ENCODE data around the gene MACROH2A1. TPM values are rescaled to one million over a fixed set of nuclear protein-coding genes. Genes with fewer than 3 reads are reported as not detected.
A peak's percentile ranks its signal among the peaks of the same experiment; 100 is the strongest.

The MACROH2A1 gene
- total and polyA plus RNA-seq, 2 of the 4 experiments (the other 2 are of a cell fraction): 122 to 126 TPM

DNA sequence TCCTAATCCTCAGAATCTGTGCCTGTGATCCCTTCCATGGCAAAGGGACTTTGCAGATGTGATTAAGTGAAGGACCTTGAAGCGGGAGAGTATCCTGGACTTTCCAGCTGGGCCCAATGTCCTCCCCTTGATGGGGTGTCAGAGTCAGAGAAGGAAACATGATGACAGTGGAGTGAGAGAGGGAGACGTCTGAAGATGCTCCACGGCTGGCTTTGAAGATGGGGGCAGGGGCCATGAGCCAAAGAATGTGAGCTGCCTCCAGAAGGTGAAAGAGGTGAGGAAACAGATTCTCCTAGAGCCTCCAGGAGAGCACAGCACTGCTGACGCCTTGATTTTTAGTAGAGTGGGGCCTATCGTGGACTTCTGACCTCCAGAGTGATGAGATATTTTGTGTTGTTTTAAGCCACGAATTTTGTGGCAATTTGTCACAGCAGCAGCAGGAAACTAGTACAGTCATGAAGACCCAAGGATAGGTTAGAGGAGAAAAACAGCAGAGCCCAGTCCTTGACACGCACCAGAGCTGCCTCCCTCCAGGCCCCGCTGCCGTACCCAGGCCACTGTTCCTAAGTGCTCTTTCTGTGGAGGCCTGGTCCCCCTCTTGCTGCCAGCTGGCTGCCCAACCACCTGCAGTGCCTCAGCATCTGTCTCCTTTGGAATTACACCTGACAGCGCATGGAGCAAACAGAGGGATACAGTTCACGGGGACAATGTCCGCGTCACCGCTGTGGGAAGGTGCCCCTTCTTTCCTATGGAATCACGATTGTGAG lies 78.1 kb downstream of the MACROH2A1 start:
- ChIA-PET POLR2A (ENCODE audit: unreplicated experiment) (no interaction called here), CTCF (interaction anchor here (0.6 to 1.1 kb wide), 2 partner anchors 51 to 88 kb away, joined by 3 read pairs; no protein-coding TSS in a partner anchor)
- Histone ChIP-seq H4K20me1 (ENCODE audit: insufficient read depth, low read length) (no peaks in the 10 kb centered on the region), H3K79me1 (ENCODE audit: low read depth in 1 of 2, low read length in 2 of 2) (no peaks in the 10 kb centered on the region), H3K18ac (ENCODE audit: low read depth, low read length) (no peak overlapping the region), H3K4me3 (ENCODE audit: insufficient read depth, low read depth, low read length) (no peak overlapping the region), H2BK20ac (ENCODE audit: low read depth, low read length) (peak overlapping the region; percentile 81; the same call in 1 of the 2 replicates), H3K4me1 (ENCODE audit: control insufficient read depth, insufficient read depth, low read length) (no peaks in the 10 kb centered on the region), H3K23ac (ENCODE audit: low read depth, low read length) (no peak overlapping the region), H3K27ac (ENCODE audit: insufficient read depth, low read length) (no peak overlapping the region), H3K14ac (replicated peaks; ENCODE audit: low read depth, low read length) (peak overlapping the region; percentile 68), H4K8ac (ENCODE audit: low read depth in 2 of 2, low read length in 2 of 2) (peak overlapping the region in 1 of 2 experiments; percentile 22; a peak in 1 of 4 replicates), H2BK120ac (ENCODE audit: low read depth, low read length) (peak overlapping the region; percentile 66), H2BK5ac (ENCODE audit: low read depth, low read length, poor library complexity, severe bottlenecking) (no peak overlapping the region), H3K36me3 (ENCODE audit: control insufficient read depth, insufficient read depth, low read length) (no peaks in the 10 kb centered on the region), H3K9me1 (ENCODE audit: insufficient read depth, low read length) (peaks cover 7% of the 10 kb centered on the region; the same call in 1 of the 2 replicates), H2AK5ac (ENCODE audit: low read depth, low read length) (peak overlapping the region; percentile 70), H2AFZ (replicated peaks; ENCODE audit: low read length, poor library complexity) (no peak overlapping the region), H4K5ac (ENCODE audit: low read depth, low read length) (no peak overlapping the region), H3K9me3 (ENCODE audit: control insufficient read depth, insufficient read depth, low read length) (no peaks in the 10 kb centered on the region), H2AK9ac (replicated peaks; ENCODE audit: low read depth, low read length, poor library complexity) (no peak overlapping the region), H3K4me2 (ENCODE audit: low read depth, low read length) (no peak overlapping the region), H3K27me3 (ENCODE audit: control insufficient read depth, insufficient read depth, low read length) (no peaks in the 10 kb centered on the region), H3K9ac (ENCODE audit: low read depth, low read length) (no peak overlapping the region), H3K56ac (ENCODE audit: extremely low read depth, insufficient read depth, low read length) (no peak overlapping the region), H4K91ac (ENCODE audit: insufficient read depth, low read depth, low read length) (peak overlapping the region; percentile 38; the same call in 1 of the 2 replicates), H3K4ac (ENCODE audit: low read depth, low read length) (peak overlapping the region; percentile 71), H2BK15ac (ENCODE audit: low read depth, low read length) (peak overlapping the region; percentile 76; the same call in 1 of the 3 replicates)
- dilution Hi-C loops (cut with HindIII; ENCODE audit: low sequenced_read_pairs, unreplicated experiment) (no loop called here), intact Hi-C loops (cut with micrococcal nuclease) (no loop called here), in situ Hi-C loops (cut with MboI; ENCODE audit: low sequenced_read_pairs) (no loop called here)
- 77% methylated on average over 6 of the region's 15 CpGs; no CpG with 5 or more reads in 1 of the 2 experiments for WGBS, 2 experiments (ENCODE audit: extremely low coverage in 2 of 2, insufficient read length in 1 of 2)
- DNase-seq (no peak), ATAC-seq (ENCODE audit: low read depth) (no peak)
- no peak for TF ChIP-seq NFE2L2 (IDR thresholded peaks at IDR 0.05; ENCODE audit: low read depth, low read length)
- TF ChIP-seq, protein P1, sequence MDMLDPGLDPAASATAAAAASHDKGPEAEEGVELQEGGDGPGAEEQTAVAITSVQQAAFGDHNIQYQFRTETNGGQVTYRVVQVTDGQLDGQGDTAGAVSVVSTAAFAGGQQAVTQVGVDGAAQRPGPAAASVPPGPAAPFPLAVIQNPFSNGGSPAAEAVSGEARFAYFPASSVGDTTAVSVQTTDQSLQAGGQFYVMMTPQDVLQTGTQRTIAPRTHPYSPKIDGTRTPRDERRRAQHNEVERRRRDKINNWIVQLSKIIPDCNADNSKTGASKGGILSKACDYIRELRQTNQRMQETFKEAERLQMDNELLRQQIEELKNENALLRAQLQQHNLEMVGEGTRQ (IDR thresholded peaks at IDR 0.05; ENCODE audit: low read depth, low read length): no peak
- TF ChIP-seq RCOR1 (IDR thresholded peaks at IDR 0.05; ENCODE audit: insufficient replicate concordance, low read length): no peak
- no peak for TF ChIP-seq POLR2A (IDR thresholded peaks at IDR 0.05; ENCODE audit: low read depth, low read length)
- no peak for TF ChIP-seq CHD1 (IDR thresholded peaks at IDR 0.05; ENCODE audit: low read depth, low read length)
- no peak for TF ChIP-seq SMC3 (IDR thresholded peaks at IDR 0.05; ENCODE audit: low read depth, low read length)
- TF ChIP-seq FOS (IDR thresholded peaks at IDR 0.05; ENCODE audit: low read depth, low read length): no peak
- TF ChIP-seq MAZ (IDR thresholded peaks at IDR 0.05; ENCODE audit: borderline replicate concordance, low read depth, low read length): no peak
- TF ChIP-seq, protein P2, sequence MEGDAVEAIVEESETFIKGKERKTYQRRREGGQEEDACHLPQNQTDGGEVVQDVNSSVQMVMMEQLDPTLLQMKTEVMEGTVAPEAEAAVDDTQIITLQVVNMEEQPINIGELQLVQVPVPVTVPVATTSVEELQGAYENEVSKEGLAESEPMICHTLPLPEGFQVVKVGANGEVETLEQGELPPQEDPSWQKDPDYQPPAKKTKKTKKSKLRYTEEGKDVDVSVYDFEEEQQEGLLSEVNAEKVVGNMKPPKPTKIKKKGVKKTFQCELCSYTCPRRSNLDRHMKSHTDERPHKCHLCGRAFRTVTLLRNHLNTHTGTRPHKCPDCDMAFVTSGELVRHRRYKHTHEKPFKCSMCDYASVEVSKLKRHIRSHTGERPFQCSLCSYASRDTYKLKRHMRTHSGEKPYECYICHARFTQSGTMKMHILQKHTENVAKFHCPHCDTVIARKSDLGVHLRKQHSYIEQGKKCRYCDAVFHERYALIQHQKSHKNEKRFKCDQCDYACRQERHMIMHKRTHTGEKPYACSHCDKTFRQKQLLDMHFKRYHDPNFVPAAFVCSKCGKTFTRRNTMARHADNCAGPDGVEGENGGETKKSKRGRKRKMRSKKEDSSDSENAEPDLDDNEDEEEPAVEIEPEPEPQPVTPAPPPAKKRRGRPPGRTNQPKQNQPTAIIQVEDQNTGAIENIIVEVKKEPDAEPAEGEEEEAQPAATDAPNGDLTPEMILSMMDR (conservative IDR thresholded peaks at IDR 0.05; ENCODE audit: low read depth, low read length): no peak
- TF ChIP-seq MXI1 (IDR thresholded peaks at IDR 0.05; ENCODE audit: borderline replicate concordance, low read depth, low read length): no peak
- no peak for TF ChIP-seq RAD21 (IDR thresholded peaks at IDR 0.05; ENCODE audit: low read length)
- no peak for TF ChIP-seq RFX5 (IDR thresholded peaks at IDR 0.05; ENCODE audit: low read depth, low read length)
- TF ChIP-seq, protein P3, sequence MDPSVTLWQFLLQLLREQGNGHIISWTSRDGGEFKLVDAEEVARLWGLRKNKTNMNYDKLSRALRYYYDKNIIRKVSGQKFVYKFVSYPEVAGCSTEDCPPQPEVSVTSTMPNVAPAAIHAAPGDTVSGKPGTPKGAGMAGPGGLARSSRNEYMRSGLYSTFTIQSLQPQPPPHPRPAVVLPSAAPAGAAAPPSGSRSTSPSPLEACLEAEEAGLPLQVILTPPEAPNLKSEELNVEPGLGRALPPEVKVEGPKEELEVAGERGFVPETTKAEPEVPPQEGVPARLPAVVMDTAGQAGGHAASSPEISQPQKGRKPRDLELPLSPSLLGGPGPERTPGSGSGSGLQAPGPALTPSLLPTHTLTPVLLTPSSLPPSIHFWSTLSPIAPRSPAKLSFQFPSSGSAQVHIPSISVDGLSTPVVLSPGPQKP (IDR thresholded peaks at IDR 0.05; ENCODE audit: borderline replicate concordance, low read depth, low read length): no peak
- no peak for TF ChIP-seq BHLHE40 (IDR thresholded peaks at IDR 0.05; ENCODE audit: low read depth, low read length)
- BruUV-seq (replicated peaks): no TSS peak

Data from IMR-90 (cell line).